ENCODE data around the gene LPP. TPM values are rescaled to one million over a fixed set of nuclear protein-coding genes. Genes with fewer than 3 reads are reported as not detected.
A peak's percentile ranks its signal among the peaks of the same experiment; 100 is the strongest.

The LPP gene
- total and polyA plus RNA-seq, 4 donors: 7.2 to 50.3 (median 26.4) TPM

DNA sequence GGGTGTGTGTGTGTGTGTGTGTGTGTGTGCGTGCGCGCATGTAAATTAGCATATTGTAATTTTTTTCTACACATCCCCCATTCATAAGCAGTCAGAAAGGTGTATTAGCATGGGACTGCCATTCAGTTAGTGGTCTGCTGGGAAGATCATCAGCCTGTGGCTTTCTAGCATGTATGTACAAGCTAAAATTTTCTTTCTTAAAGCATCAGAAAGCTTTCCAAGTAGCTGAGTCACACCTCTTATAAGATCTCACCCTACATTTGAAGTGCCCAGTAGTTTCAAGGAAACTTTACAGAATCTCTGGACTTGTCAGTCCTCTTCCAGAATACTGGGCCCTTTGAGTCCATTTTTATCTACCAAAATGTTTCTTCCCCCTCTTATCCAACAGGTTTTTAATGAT, 606.5 kb downstream of the LPP start:
- H3K27me3 ChIP-seq (ENCODE audit: control insufficient read depth, insufficient read depth, low read length): no peaks in the 10 kb centered on the region
- H3K27ac ChIP-seq (ENCODE audit: low read depth, low read length): no peak overlapping the region
- no peak for DNase-seq (ENCODE audit: low read depth in 4 of 6, low spot score in 6 of 6)
- H3K4me3 ChIP-seq (ENCODE audit: low read depth, low read length): no peak overlapping the region
- no peaks in the 10 kb centered on the region for H3K4me1 ChIP-seq (ENCODE audit: control insufficient read depth, insufficient read depth, low read length)
- WGBS (ENCODE audit: insufficient coverage): no CpG with 5 or more reads among the region's 3 CpGs
- no peaks in the 10 kb centered on the region for H3K9me3 ChIP-seq (ENCODE audit: control insufficient read depth, insufficient read depth, low read length)
- no peaks in the 10 kb centered on the region for H3K36me3 ChIP-seq (ENCODE audit: control insufficient read depth, insufficient read depth, low read length)

DNA sequence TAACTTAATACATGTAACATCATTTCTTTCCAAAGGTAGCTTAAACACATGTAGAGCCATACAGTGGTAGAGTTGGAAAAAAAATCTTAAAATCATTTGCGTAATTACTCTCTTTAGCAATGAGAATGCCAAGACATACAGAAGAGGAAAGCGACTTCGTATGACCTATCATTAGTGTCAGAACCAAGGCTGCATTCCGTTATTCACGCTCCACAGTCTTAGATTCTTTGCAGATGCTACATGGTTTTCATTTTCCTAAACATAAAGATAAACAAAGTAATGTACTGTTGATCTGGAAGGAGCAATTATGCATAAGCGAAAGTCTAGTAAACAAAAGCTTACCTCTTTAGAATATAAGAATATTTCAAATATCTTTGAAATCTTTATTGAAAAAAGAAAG, 607.5 kb downstream of the LPP start:
- no CpG with 5 or more reads among the region's 6 CpGs for WGBS (ENCODE audit: insufficient coverage)
- DNase-seq (ENCODE audit: low read depth in 4 of 6, low spot score in 6 of 6): no peak
- H3K9me3 ChIP-seq (ENCODE audit: control insufficient read depth, insufficient read depth, low read length): no peaks in the 10 kb centered on the region
- H3K27me3 ChIP-seq (ENCODE audit: control insufficient read depth, insufficient read depth, low read length): no peaks in the 10 kb centered on the region
- H3K4me3 ChIP-seq (ENCODE audit: low read depth, low read length): no peak overlapping the region
- no peaks in the 10 kb centered on the region for H3K4me1 ChIP-seq (ENCODE audit: control insufficient read depth, insufficient read depth, low read length)
- no peaks in the 10 kb centered on the region for H3K36me3 ChIP-seq (ENCODE audit: control insufficient read depth, insufficient read depth, low read length)
- H3K27ac ChIP-seq (ENCODE audit: low read depth, low read length): no peak overlapping the region

GRCh38 chr3:188761964-188762363, 608.0 kb downstream of the LPP start:
- no peak overlapping the region for H3K27ac ChIP-seq (ENCODE audit: low read depth, low read length)
- H3K4me3 ChIP-seq (ENCODE audit: low read depth, low read length): no peak overlapping the region
- no peaks in the 10 kb centered on the region for H3K36me3 ChIP-seq (ENCODE audit: control insufficient read depth, insufficient read depth, low read length)
- whole genome bisulfite sequencing (ENCODE audit: insufficient coverage): no CpG with 5 or more reads among the region's 3 CpGs
- no peaks in the 10 kb centered on the region for H3K4me1 ChIP-seq (ENCODE audit: control insufficient read depth, insufficient read depth, low read length)
- no peaks in the 10 kb centered on the region for H3K27me3 ChIP-seq (ENCODE audit: control insufficient read depth, insufficient read depth, low read length)
- no peak for DNase-seq (ENCODE audit: low read depth in 4 of 6, low spot score in 6 of 6)
- H3K9me3 ChIP-seq (ENCODE audit: control insufficient read depth, insufficient read depth, low read length): no peaks in the 10 kb centered on the region

DNA sequence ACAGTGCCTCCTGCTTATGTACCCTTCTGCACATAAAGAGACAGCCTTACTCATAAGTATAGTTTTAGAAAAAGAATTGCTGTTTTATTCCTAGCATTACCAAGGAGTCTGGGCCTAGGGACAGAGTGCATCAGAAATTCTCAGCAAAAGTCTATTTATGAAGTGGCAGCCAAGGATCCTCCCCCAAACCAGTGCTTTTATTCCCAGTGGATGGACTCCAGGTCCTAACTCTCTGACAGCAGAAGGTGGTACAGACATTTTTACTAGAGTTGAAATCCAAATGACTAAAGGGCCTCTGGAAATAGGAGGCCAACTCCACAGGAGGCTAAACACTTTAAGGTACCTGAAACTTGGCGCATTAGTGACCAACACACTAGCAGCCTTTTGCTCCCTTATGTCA, 610.7 kb downstream of the LPP start:
- Histone ChIP-seq H3K27ac (ENCODE audit: low read depth, low read length) (no peak overlapping the region), H3K9me3 (ENCODE audit: control insufficient read depth, insufficient read depth, low read length) (no peaks in the 10 kb centered on the region), H3K4me3 (ENCODE audit: low read depth, low read length) (no peak overlapping the region), H3K27me3 (ENCODE audit: control insufficient read depth, insufficient read depth, low read length) (no peaks in the 10 kb centered on the region), H3K36me3 (ENCODE audit: control insufficient read depth, insufficient read depth, low read length) (no peaks in the 10 kb centered on the region), H3K4me1 (ENCODE audit: control insufficient read depth, insufficient read depth, low read length) (no peaks in the 10 kb centered on the region)
- peak in 1 of 6 donors; percentile 24 for DNase-seq (ENCODE audit: low read depth in 4 of 6, low spot score in 6 of 6)
- WGBS (ENCODE audit: insufficient coverage): no CpG with 5 or more reads among the region's 1 CpG

DNA sequence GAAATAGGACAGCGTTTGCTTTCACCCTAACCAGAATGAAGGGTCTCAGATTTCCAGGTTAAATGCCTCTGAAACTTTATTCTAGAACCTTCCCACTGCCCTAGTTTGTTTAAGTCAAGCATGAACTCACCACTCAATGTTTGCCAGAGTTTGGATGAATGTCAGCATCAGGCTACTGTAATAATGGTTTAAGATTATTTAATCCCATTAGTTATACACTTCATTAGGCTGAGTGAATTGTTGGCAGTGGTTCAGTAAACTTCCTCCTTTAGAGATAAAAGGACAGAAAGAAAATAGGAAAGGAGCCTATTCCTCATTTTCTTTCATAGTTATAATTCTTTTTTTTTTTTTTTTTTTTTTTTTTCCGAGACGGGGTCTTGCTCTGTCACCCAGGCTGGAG, 615.9 kb downstream of the LPP start:
- H3K27me3 ChIP-seq (ENCODE audit: control insufficient read depth, insufficient read depth, low read length): no peaks in the 10 kb centered on the region
- no peak overlapping the region for H3K4me3 ChIP-seq (ENCODE audit: low read depth, low read length)
- no peak overlapping the region for H3K27ac ChIP-seq (ENCODE audit: low read depth, low read length)
- no CpG with 5 or more reads among the region's 3 CpGs for WGBS (ENCODE audit: insufficient coverage)
- no peaks in the 10 kb centered on the region for H3K36me3 ChIP-seq (ENCODE audit: control insufficient read depth, insufficient read depth, low read length)
- no peaks in the 10 kb centered on the region for H3K9me3 ChIP-seq (ENCODE audit: control insufficient read depth, insufficient read depth, low read length)
- H3K4me1 ChIP-seq (ENCODE audit: control insufficient read depth, insufficient read depth, low read length): no peaks in the 10 kb centered on the region
- DNase-seq (ENCODE audit: low read depth in 4 of 6, low spot score in 6 of 6): peak in 1 of 6 donors; percentile 39

GRCh38 chr3:188772886-188773285, 618.9 kb downstream of the LPP start:
- no peaks in the 10 kb centered on the region for H3K36me3 ChIP-seq (ENCODE audit: control insufficient read depth, insufficient read depth, low read length)
- DNase-seq (ENCODE audit: low read depth in 4 of 6, low spot score in 6 of 6): peak in 1 of 6 donors; percentile 28
- no peaks in the 10 kb centered on the region for H3K27me3 ChIP-seq (ENCODE audit: control insufficient read depth, insufficient read depth, low read length)
- no peak overlapping the region for H3K27ac ChIP-seq (ENCODE audit: low read depth, low read length)
- no peaks in the 10 kb centered on the region for H3K9me3 ChIP-seq (ENCODE audit: control insufficient read depth, insufficient read depth, low read length)
- H3K4me1 ChIP-seq (ENCODE audit: control insufficient read depth, insufficient read depth, low read length): no peaks in the 10 kb centered on the region
- WGBS (ENCODE audit: insufficient coverage): no CpG with 5 or more reads among the region's 3 CpGs
- H3K4me3 ChIP-seq (ENCODE audit: low read depth, low read length): no peak overlapping the region

GRCh38 chr3:188775412-188775811, 621.5 kb downstream of the LPP start:
- Histone ChIP-seq H3K27ac (ENCODE audit: low read depth, low read length) (no peak overlapping the region), H3K4me1 (ENCODE audit: control insufficient read depth, insufficient read depth, low read length) (no peaks in the 10 kb centered on the region), H3K4me3 (ENCODE audit: low read depth, low read length) (no peak overlapping the region), H3K9me3 (ENCODE audit: control insufficient read depth, insufficient read depth, low read length) (no peaks in the 10 kb centered on the region), H3K36me3 (ENCODE audit: control insufficient read depth, insufficient read depth, low read length) (no peaks in the 10 kb centered on the region), H3K27me3 (ENCODE audit: control insufficient read depth, insufficient read depth, low read length) (no peaks in the 10 kb centered on the region)
- no peak for DNase-seq (ENCODE audit: low read depth in 4 of 6, low spot score in 6 of 6)
- no CpG with 5 or more reads among the region's 3 CpGs for WGBS (ENCODE audit: insufficient coverage)

DNA sequence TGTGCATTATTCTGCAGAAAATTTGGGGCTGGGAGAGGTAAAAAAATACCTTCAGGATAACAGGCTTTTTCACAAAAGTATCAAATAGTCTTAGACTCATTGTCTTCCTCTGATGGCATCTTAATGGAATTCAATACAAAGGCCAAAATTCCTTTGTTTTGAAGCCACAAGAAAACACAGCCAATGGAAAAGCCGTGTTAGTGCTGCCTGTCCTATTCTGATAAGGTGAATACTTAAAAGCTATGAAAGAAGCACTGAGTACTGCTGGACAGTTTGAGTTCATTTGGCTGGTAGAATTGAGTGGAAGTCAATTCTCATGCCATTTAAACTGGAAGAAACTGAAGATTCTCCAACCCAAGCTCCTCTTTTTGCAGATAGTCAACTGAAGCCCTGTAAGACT, 622.5 kb downstream of the LPP start:
- Histone ChIP-seq H3K36me3 (ENCODE audit: control insufficient read depth, insufficient read depth, low read length) (no peaks in the 10 kb centered on the region), H3K4me3 (ENCODE audit: low read depth, low read length) (no peak overlapping the region), H3K27ac (ENCODE audit: low read depth, low read length) (no peak overlapping the region), H3K4me1 (ENCODE audit: control insufficient read depth, insufficient read depth, low read length) (no peaks in the 10 kb centered on the region), H3K9me3 (ENCODE audit: control insufficient read depth, insufficient read depth, low read length) (no peaks in the 10 kb centered on the region), H3K27me3 (ENCODE audit: control insufficient read depth, insufficient read depth, low read length) (no peaks in the 10 kb centered on the region)
- DNase-seq (ENCODE audit: low read depth in 4 of 6, low spot score in 6 of 6): no peak
- no CpG with 5 or more reads among the region's 1 CpG for WGBS (ENCODE audit: insufficient coverage)

DNA sequence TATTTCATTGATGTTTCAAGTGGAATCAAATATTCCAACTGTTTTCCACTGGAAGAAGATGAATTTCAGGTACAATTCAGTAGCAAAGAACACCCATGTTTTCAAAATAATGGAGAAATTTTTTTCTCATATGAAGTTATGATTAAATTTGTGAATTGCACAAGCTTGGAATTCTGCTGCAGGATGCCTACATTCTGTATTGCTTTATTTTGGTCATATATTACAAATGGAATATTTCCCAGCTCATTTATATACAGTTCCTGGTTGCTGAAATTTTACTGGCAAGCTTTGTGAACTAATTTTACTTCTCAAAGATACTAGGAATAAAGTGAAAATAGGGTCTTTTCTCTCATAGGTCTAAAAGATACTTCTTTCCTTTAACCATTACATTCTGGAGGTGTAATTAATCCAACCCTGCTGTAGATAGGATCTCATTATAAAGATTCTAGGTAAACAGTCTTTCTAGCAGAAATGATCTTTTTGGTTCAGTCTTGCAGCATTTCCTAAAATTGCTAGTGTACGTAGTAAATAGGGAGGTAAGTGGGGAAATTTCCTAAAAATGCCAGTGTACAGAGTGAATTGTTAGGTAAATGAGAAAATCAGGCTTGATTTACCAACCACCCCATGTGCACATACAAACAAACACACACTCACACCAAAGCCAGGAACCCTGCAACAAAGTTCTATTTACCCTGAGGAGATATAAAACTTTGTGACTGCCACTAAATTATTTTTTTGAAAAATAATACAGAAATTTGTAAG, 624.3 kb downstream of the LPP start:
- no CpG with 5 or more reads among the region's 1 CpG for WGBS (ENCODE audit: insufficient coverage)
- no peak for DNase-seq (ENCODE audit: low read depth in 4 of 6, low spot score in 6 of 6)

GRCh38 chr3:188779281-188779980, 625.5 kb downstream of the LPP start:
- Histone ChIP-seq H3K9me3 (ENCODE audit: control insufficient read depth, insufficient read depth, low read length) (no peaks in the 10 kb centered on the region), H3K36me3 (ENCODE audit: control insufficient read depth, insufficient read depth, low read length) (no peaks in the 10 kb centered on the region), H3K27ac (ENCODE audit: low read depth, low read length) (no peak overlapping the region), H3K27me3 (ENCODE audit: control insufficient read depth, insufficient read depth, low read length) (no peaks in the 10 kb centered on the region), H3K4me3 (ENCODE audit: low read depth, low read length) (no peak overlapping the region), H3K4me1 (ENCODE audit: control insufficient read depth, insufficient read depth, low read length) (no peaks in the 10 kb centered on the region)
- 49% methylated on average over 5 of the region's 8 CpGs for WGBS (ENCODE audit: insufficient coverage)
- DNase-seq (ENCODE audit: low read depth in 4 of 6, low spot score in 6 of 6): peak in 4 of 6 donors; percentile 18 to 71 (median 34)

More for the DNA sequence above, 624.3 kb downstream of the LPP start:
- Histone ChIP-seq H3K4me3 (ENCODE audit: low read depth, low read length) (no peak overlapping the region), H3K4me1 (ENCODE audit: control insufficient read depth, insufficient read depth, low read length) (no peaks in the 10 kb centered on the region), H3K27me3 (ENCODE audit: control insufficient read depth, insufficient read depth, low read length) (no peaks in the 10 kb centered on the region), H3K36me3 (ENCODE audit: control insufficient read depth, insufficient read depth, low read length) (no peaks in the 10 kb centered on the region), H3K9me3 (ENCODE audit: control insufficient read depth, insufficient read depth, low read length) (no peaks in the 10 kb centered on the region), H3K27ac (ENCODE audit: low read depth, low read length) (no peak overlapping the region)
